ENCODE results near the gene ERF.
"Not testable (repeated sequence)": the region's sequence is repeated elsewhere in the genome, so short reads cannot be mapped to it uniquely, and the experiment has no call there.

The ERF gene

DNA sequence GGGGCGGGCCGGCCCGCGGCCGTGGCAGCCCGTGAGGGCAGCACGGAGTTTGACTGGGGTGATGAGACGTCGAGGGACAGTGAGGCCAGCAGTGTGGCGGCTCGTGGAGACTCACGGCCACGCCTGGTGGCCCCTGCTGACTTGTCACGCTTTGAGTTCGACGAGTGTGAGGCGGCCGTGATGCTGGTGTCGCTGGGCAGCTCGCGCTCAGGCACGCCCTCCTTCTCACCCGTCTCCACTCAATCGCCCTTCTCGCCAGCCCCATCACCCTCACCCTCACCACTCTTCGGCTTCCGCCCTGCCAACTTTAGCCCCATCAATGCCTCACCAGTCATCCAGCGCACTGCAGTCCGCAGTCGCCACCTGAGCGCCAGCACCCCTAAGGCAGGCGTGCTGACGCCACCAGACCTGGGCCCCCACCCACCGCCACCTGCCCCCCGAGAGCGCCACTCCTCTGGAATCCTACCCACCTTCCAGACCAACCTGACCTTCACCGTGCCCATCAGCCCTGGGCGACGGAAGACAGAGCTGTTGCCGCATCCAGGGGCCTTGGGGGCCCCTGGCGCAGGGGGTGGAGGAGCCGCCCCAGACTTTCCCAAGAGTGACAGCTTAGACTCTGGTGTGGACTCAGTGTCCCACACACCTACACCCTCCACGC is 18.6 kb upstream of the ERF start:
- no peak for DNase-seq

DNA sequence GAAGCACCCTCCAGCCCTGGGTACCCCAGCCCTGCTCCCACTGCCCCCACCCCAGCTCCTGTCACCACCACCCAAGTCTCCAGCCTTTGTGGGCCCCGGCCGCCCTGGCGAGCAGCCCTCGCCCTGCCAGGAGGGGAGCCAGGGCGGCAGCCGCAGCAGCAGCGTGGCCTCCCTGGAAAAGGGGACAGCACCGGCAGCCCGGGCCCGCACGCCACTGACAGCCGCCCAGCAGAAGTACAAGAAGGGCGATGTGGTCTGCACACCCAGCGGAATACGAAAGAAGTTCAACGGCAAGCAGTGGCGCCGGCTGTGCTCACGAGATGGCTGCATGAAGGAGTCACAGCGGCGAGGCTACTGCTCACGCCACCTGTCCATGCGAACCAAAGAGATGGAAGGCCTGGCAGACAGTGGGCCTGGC is 18.1 kb upstream of the ERF start:
- DNase-seq = no peak

DNA sequence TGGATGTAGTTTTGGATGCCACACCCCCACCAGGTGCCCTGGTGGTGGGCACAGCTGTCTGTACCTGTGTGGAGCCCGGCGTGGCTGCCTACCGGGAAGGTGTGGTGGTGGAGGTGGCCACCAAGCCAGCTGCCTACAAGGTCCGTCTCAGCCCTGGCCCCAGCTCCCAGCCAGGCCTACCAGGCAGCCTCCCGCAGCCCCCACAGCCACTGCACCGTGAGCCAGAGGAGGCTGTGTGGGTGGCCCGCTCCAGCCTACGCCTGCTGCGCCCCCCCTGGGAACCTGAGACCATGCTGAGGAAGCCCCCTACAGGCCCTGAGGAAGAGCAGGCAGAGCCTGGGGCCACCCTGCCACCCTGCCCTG is 17.6 kb upstream of the ERF start:
- no peak for DNase-seq

DNA sequence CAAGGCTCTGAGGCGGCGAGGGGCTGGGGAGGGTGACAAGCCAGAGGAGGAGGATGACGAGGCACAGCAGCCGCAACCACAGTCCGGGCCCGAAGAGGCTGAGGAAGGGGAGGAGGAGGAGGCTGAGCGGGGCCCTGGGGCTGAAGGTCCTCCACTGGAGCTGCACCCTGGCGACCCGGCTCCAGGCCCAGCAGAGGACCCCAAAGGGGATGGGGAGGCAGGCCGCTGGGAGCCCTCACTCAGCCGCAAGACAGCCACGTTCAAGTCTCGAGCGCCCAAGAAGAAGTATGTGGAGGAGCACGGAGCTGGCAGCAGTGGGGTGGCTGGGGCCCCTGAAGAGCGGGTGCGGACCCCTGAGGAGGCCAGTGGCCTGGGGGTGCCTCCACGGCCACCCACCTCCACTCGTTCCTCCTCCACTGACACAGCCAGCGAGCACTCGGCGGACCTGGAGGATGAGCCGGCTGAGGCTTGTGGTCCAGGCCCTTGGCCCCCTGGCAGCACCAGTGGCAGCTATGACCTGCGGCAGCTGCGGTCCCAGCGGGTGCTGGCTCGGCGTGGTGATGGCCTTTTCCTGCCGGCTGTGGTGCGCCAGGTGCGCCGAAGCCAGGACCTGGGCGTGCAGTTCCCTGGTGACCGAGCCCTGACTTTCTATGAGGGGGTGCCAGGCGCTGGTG is 17.1 kb upstream of the ERF start:
- no peak for DNase-seq

DNA sequence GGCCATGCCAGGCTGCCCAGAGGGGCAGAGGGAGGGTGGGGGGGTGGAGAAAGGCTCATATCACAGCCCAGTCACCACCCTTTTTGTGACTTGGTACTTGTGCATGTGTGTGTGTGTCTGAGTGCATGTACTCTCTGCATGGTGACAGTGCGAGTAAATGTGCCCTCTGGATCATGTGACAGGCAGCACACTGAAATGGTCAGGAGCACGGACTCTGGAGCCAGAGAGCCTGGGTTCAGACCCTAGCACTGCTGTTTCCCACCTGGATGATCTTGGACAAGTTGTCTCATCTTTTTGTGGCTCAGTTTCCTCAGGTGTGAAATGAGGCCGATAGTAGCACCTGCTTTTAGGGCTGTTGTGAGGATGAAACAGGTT is 16.1 kb upstream of the ERF start:
- DNase-seq = no peak

DNA sequence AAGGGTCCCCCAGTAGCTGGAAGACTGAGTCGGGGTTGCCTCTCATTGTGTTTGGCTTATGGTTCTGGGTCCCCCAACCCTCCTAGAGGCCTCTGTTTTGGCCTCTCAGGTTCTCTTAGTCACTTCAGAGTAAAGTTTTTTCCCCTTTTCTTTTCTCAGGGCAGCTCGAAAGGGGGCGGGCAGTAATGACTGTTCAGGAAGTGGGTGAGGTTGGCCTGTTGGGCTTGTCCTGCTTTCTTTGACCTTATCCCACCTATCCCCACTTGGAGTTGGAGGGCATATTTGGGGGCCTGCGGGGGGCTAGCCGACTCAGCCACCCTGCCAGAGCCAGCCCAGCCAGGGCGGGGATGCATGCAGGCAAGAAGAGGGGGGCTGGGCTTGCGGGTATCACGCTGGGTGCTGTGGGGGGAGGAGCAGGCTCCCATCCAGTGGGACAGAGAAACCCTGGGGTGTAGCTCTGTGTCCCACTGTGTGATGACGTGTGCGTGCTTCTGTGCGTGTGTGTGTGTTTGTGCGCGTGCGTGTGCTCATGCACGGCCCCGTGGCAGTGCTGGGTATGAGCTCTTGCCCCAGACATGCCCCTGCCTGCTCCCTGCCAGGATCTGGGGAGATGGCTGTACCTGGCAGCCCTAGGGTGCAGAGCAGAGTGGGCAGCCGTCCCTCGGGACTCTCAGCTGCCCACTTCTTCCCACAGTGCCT is 15.6 kb upstream of the ERF start:
- peak; percentile 49 for DNase-seq

DNA sequence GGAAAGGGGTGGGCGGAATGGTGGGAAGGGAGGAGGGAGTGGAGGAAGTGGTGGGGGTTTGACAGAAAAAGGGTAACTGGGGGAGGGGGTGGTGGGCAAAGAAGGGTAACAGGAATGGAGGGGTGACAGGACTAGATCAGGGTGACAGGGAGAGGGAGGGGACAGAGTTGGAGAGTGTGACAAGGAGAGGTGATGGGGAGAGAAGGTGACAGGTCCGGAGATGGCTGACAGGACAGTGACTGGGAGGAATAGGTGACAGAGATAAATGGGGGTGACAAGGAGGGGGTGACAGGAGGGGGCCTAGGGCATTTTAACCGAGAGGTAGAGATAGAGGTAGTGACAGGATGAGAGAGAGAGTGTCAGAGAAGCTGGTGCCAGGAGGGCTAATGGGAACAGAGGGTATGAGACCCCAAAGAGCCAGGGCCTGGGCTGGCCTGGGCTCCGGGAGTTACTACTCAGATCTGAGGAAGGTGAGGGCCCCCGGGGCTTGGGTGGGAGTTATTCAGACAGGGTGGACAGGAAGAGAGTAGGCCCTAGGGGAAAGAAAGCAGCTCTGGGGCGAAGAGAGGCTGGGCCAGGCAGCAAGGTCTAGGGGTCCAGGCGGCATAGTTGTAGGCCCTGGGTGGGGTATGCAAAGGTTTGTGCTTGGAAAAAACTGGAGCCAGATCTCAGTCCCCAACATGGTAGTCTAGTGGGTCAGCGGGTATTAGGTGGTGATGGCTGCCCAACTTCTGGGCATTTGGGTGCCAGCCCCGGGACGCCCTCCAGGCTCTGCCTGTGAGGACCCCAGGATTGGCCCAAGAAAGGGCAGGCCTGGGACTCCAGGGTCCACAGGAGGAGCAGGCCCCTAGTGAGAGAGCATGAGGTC is 14.8 kb upstream of the ERF start:
- no peak for DNase-seq

DNA sequence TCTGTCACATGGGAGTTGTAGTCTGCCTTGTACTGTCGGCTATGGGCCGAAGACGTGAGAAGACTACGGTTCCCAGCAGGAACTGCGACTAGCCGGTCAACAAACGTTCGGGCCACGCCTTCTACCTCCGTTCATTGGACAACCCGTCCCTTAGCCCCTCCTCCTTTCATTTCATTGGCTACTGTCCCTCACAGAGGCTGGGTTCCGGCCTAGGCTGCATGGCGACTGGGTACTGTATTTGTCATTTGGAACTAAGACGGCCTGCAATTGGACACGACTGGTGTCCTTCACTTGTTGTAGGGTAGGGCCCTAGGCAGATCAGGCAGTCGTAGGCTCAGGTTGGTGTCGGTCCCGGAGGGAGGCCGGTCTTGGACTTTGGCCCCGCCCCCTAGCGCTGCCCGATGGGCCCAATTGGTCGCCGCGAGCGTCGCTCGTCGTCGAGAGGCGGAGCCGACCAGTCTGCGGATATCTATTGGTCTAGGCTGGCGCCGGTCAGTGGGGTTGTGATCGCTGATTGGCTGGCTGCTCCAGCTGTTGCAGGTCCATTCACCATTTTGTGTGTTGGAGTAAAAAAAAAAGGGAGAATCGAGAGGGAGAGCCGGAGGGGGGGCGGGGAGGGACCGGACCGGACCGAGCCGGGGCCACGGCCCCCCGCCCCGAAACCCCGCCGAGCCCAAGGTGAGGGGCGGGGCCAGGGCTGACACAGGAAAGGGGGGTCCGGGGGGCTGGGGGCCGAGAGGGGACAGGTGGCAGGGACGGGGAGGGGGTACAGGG is 14.0 kb upstream of the ERF start, which contains the start of gene CIC:
Gene CIC (plus strand): TSS at position 549 of the 774 bp plus-strand sequence. CDS start 2,532 bp downstream, outside the sequence.
- DNase-seq = peak; percentile 99

DNA sequence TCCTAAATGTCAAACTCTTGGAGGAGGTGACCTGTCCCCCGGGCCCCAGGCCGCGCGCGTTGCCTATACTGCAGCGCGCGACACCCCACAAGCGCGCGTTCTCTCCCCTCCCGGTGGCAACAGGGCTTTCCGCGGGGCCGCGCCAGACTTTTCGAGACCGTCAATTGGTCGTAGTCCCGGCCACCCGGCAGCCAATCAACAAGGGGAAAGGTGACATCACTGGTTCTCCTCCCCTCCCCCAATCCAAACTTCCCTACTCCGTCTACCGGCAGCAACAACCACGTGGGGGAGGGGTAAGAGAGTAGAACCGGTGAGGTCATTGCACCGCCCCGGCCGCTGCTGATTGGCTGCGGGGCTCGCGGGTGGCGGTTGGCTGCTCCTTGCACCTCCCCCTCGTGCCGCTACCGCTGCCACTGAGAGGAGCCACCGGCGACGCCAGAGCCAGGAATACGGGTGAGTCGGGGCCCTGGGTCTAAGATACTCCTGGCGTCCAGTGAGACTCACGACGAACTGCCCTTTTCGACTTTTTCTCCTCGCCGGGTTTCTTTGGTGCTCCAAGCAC is 13.3 kb upstream of the ERF start:
- peak; percentile 98 for DNase-seq

DNA sequence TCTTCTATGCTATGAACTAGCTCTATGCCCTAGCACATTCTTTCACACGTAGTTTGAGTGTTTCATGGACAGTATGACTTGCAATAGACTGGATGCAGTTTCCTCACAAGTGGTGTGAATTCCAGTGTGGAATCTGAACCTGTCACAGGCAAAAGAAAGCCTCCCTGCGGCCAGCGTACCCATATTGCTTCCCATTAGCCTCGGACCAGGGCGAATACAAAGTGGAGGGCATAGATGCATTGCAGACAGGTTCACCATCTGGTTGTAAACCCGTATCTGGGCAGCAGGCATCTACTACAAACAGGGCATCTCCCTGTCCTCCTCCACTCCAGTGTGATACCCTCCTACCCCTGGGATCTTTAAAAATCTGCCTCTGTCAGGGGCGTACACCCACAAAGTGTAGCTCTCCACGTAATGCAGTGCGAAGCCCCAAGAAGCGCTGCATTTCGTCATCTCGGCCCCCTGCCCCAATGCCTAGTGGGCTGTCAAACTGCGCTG is 12.8 kb upstream of the ERF start:
- no peak for DNase-seq

DNA sequence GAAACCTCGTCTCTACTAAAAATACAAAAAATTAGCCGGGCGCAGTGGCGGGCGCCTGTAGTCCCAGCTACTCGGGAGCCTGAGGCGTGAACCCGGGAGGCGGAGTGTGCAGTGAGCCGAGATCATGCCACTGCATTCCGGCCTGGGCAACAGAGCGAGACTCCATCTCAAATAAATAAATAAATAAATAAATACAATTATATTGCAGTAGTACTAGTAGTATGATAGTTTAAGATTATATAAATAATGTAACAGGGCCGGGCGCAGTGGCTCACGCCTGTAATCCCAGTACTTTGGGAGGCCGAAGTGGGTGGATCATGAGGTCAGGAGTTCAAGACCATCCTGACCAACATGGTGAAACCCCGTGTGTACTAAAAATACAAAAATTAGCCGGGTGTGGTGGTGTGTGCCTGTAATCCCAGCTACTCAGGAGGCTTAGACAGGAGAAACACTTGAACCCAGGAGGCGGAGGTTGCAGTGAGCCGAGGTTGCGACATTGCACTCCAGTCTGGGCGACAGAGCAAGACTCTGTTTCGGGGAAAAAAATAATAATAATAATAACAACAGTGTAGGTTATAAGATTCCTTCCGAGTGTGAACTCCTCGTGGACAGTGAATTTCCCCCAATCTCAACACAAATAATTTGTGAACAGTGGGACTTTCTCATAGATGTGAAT is 12.1 kb upstream of the ERF start:
- DNase-seq = not testable (repeated sequence)

DNA sequence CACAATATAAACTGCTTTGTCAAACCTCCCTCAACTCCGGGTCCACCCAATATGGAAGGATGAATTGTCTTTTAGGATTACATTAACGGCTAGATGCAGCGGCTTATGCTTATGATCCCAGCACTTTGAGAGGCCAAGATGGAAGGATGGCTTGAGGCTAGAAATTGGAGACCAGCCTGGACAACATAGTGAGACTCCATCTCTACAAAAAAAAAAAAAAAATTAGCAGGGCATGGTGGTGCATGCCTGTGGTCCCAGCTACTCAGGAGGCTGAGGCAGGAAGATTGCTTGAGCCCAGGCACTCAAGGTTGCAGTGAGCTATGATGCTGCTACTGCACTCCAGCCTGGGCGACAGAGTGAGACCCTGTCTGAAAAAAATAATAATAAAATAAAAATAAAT is 11.2 kb upstream of the ERF start:
- not testable (repeated sequence) for DNase-seq

DNA sequence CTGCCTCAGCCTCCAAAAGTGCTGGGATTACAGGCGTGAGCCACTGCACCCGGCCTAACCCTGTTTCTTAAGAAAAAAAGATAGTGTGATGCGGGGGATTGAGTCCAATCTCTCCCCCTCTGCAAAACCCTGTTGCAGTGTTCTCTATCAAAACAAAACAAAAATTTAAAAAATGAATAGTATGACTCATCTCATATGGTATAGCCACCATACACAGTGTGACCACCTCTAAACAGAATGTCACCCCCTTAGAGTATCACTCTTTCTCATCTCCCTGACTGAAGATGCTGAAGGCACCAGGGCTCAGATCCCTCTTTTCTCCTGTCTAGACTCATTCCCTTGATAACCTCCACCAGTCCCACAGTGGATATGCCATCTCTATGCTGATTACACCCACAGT is 6.8 kb upstream of the ERF start:
- DNase-seq = no peak

DNA sequence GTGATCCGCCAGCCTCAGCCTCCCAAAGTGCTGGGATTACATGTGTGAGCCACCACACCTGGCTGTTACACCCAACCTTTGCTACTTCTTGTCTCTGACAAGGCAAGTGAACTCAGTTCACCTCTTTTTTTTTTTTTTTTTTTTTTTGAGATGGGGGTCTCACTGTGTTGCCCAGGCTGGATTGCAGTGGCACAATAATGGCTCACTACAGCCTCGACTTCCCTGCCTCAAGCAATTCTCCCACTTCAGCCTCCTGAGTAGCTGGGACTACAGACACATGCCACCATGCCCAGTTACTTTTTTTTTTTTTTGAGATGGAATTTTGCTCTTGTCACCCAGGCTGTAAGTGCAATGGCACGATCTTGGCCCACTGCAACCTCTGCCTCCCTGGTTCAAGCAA is 2.9 kb upstream of the ERF start:
- not testable (repeated sequence) for DNase-seq

DNA sequence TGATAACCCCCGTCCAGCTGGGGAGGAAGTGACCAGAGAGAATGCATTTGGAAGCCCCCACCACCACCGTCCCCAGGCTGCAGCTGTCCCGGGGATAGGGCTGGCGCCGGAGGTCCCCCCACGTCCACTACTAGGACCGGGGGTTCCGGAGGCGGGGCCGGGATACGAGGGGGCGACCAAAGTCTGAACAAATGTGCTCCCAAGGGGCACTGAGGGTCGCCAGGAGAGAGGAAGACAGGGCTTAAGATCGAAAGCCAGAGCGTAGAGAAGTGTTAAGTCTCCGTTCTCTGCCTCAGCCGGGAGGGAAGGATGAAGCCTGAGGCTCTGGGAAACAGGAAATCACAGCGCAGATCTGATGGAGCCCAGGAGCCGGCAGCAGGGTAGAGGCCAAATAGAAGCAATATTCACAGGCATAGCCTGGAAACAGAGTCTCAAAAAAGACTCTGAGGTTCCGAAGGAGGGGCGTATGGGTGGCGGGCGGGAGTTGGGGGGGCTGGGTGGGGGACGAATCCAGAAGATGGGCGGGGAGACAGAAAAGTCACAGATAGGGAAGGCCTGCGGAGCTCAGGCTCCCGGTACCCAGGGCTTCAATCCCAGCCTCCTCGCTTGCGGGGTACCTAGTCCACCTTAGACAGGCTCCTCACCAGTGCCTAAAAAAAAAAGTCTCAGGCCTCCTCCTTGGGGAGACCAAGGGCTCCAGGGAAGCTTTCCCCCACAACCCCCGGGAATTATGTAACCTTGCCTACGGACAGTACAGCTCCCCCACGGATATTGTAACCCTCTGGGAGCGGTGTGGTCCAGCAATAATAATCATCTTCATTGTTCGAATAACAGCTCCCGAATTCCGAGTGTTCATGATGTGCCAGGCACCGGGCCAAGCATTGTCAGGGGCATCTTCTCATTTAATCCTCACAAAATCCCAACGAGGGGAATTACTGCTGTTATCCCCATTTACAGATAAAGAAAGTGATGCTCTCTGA is 1.1 kb upstream of the ERF start:
- DNase-seq = no peak

DNA sequence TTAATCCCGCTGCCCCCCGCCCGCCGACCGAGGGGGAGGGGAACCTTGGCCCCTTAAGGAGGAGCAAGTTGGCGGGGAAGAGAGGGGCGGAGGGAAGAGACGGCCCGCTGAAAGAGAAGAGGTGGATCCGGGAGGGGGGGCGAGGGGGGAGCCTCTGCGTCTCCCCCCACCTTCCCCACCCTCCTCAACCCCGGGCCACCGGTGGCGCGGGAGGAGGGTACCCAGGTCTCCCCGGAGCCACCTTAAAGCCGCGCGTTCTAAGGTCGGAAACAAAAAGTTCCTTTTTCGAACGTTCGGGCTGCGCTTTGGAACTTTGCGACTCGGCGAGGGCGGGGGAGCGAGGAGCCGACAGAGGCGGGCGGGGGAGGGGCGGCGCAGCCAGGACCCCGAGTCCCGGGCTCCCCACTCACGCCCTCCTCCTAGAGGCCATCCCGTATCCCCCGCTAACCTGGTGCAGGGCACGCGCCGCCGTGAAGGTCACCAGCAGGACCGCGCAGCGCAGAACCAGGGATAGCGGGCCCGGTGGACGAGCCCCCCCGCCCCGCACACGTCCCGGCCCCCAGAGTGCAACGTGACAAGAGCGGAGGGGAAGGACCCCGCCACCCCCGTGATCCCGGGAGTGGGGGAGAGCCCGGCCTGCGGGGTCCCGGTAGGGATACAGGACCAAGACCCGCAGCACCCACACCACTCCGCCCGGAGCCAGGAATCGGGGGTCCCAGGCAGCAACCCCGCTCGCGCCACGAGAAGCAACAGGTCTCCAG is 659 bp downstream of the ERF start:
- DNase-seq = peak; percentile 74

DNA sequence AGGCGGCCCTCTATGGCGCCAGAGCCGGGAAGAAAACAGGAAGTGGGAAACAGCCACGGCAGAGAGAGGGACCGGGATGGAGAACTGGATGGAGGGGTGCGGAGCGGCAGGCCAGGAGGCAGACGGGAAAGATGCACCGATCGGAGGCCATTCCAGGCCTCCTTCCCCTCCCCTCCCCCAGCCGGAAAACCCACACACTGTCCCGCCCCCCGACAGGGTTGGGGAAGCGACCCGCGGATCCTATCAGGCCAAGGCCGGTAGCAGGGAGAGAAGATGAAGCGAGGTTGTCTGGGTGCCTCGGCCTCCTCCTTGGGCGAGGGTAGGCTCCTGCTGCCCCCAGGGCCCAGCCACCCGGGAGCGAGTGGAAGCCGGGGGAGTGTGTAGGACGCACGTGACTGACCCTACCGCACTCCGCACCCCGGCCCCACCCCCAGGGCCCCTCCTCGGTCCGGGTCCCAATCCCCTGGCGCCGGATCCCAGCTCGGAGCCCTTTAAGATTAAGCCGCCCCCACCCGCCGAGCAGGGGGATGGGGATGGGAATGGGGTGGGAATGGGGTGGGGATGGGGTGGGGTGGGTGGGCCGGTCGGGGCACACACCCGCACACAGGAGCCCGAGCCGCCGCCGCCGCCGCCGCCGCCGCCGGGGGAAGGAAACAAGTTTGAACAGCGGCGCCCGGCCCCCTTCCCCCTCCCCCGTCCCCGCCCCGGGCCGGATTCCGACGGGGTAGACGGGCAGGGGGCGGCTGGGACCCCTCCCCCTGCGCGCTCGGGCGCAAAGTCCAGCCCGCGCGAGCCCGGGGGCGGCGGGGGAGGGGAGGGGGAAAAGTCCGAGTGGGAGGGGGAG is 1.5 kb downstream of the ERF start:
- peak; percentile 51 for DNase-seq
